H1 (cell line): Measurements from ENCODE around the gene SLC26A9. TPM values are rescaled to one million over a fixed set of nuclear protein-coding genes. Genes with fewer than 3 reads are reported as not detected.

Experiments
- JUN ChIP-seq: IDR thresholded peaks from 2 replicates; pipeline ENCODE4 v1.6.1; 2011; ENCODE audit warnings: low read depth, mild to moderate bottlenecking, improper control_type of control experiment, low read length
- KDM1A ChIP-seq: fragments of 200-600, 300-600 bp; sonication (generic); IDR thresholded peaks from 2 replicates; pipeline ENCODE4 v1.7.1; 2016; ENCODE audit warnings: mild to moderate bottlenecking, low read length, borderline replicate concordance
- SRF ChIP-seq: IDR thresholded peaks from 2 replicates; pipeline ENCODE4 v1.6.1; 2011; ENCODE audit warnings: mild to moderate bottlenecking, low read depth, low read length, moderate library complexity
- polyA plus RNA-seq, 7 experiments: library from polyadenylated mRNA; depleted of rRNA in 3 of 7; stranded (reverse) in 5 of 7; unstranded in 2 of 7; fragments of >200 nt in 5 of 7; fragments of 200-250 nt in 2 of 7; gene quantifications; 1 replicate in 5 of 7; 2 replicates in 1 of 7; 4 replicates in 1 of 7; pipeline versions ENCODE4 v1.2.1 to v1.2.3, GENCODE V29; 2011 to 2013; ENCODE audit warnings: missing spikeins in 2 of 7, mixed read lengths in 2 of 7
- total RNA-seq: library from RNA; stranded (reverse); fragmentation: NEBNext Ultra II Directional; extraction: Animal tissue kit (Norgen Biotek cat#: 25700); gene quantifications from 2 replicates; pipeline ENCODE4 v1.2.1, GENCODE V29; 2021

Gene SLC26A9
- total and polyA plus RNA-seq, 2 of the 8 experiments (the other 6 are each of a cell fraction or from before 2014, with no cell fraction given): not detected

DNA sequence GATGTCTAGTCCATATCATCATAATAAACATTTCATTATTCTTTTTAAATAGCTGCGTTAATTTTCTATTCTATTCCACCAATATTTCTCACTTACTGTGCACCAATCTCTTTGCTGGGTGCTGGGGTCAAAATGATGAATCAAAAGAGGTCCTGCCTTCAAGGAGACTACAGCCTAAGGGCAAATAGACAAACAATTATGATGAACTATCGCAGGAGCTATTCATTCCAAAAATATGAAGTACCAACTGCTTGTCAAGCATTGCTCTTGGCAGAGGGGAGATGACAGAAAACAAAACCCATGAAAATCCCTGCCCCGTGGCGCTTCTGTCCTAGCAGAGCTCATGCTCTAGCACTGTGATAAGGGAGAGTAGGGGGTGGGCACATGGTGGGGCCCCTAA is 28.8 kb upstream of the SLC26A9 start (continued):
- TF ChIP-seq SRF (no peak), KDM1A (no peak), JUN (no peak)
